Testis (tissue), 2 donors: ENCODE results near the gene PDCL2.

Source experiments
- POLR2A ChIP-seq: fragments of 450-650 bp; IDR thresholded peaks from one replicate; pipeline ENCODE4 v1.6.1; 2017; ENCODE audit warnings: antibody characterized with exemption, mild to moderate bottlenecking, moderate library complexity
- TF ChIP-seq, protein P1 (sequence below), 3 experiments: fragments of 450-650 bp in 2 of 3; fragments of 200-600 bp in 1 of 3; sonication (generic) in 1 of 3; IDR thresholded peaks; one replicate each; pipeline ENCODE4 v1.5.1; 2016 to 2019; ENCODE audit warnings: antibody characterized with exemption in 3 of 3, mild to moderate bottlenecking in 2 of 3, moderate library complexity in 1 of 3

DNA sequence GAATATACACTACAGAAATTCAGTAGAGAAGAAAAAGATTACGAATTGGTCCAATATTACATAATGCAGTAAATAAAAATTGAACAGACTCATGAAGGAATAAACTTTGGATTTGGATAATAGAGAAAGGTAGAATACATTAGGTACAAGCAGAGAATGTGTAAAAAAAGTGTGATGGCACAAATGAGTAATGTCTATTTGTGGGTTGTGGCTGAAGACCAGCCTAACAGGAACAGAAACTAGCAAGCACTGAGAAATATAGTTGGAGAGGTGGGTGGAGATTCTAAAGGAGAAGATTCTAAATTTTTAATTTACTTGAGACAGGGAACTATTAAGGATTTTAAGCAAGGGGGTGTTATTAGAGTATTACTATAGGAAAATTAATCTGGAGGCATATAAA lies 30.2 kb downstream of the PDCL2 start:
- TF ChIP-seq, protein P1, sequence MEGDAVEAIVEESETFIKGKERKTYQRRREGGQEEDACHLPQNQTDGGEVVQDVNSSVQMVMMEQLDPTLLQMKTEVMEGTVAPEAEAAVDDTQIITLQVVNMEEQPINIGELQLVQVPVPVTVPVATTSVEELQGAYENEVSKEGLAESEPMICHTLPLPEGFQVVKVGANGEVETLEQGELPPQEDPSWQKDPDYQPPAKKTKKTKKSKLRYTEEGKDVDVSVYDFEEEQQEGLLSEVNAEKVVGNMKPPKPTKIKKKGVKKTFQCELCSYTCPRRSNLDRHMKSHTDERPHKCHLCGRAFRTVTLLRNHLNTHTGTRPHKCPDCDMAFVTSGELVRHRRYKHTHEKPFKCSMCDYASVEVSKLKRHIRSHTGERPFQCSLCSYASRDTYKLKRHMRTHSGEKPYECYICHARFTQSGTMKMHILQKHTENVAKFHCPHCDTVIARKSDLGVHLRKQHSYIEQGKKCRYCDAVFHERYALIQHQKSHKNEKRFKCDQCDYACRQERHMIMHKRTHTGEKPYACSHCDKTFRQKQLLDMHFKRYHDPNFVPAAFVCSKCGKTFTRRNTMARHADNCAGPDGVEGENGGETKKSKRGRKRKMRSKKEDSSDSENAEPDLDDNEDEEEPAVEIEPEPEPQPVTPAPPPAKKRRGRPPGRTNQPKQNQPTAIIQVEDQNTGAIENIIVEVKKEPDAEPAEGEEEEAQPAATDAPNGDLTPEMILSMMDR (IDR thresholded peaks at IDR 0.05), result no peak
- no peak for TF ChIP-seq POLR2A
